Caco-2 (cell line): ENCODE results near the gene TRIM17. TPM values are rescaled to one million over a fixed set of nuclear protein-coding genes. Genes with fewer than 3 reads are reported as not detected.
A peak's percentile ranks its signal among the peaks of the same experiment; 100 is the strongest.

ENCODE experiments used
- BruUV-seq: library from RNA; stranded (reverse); fragments of 400-500 nt; replicated peaks from 2 replicates; lab custom pipeline; 2021; lab: Mats Ljungman, UMichigan
- CTCF ChIA-PET: fragments of 300-600 bp; sonication (Branson Sonifier 250); formaldehyde crosslinking; loops from one replicate; lab custom pipeline; 2022; ENCODE audit warnings: antibody characterized with exemption; lab: Charles Lee
- POLR2A ChIA-PET: fragments of 300-600 bp; sonication (Branson Sonifier 250); formaldehyde crosslinking; loops from one replicate; lab custom pipeline; 2022; ENCODE audit warnings: antibody characterized with exemption; lab: Charles Lee
- DNase-seq, 2 experiments: peaks; one replicate each; pipeline versions ENCODE4 v3.0.0 to v3.0.0-alpha.2; 2020 to 2022
- H3K27me3 ChIP-seq: replicated peaks from 2 replicates; pipeline ENCODE4 v1.6.0; 2011; ENCODE audit warnings: low read length; ENCODE audit not compliant: control insufficient read depth, insufficient read depth
- H3K36me3 ChIP-seq: 2 replicates; pipeline ENCODE4 v1.5.1; 2011; ENCODE audit warnings: low read length; ENCODE audit not compliant: control insufficient read depth, insufficient read depth
- H3K4me1 ChIP-seq: fragments of 250-450 bp; sonication (Bioruptor Pico); 2 replicates; pipeline ENCODE4 v1.5.1; 2020; ENCODE audit warnings: mild to moderate bottlenecking
- H3K4me3 ChIP-seq: 2 replicates; pipeline ENCODE4 v1.5.1; 2011; ENCODE audit warnings: low read depth, mild to moderate bottlenecking, control low read depth, low read length
- H3K9me3 ChIP-seq: fragments of 250-450 bp; sonication (Bioruptor Pico); 2 replicates; pipeline ENCODE4 v1.5.1; 2020; ENCODE audit warnings: mild to moderate bottlenecking, moderate library complexity
- H3K27ac Mint-ChIP-seq: one replicate; pipeline ENCODE4 v1.8.0; 2022; ENCODE audit warnings: mixed read lengths; ENCODE audit not compliant: unreplicated experiment
- H3K27me3 Mint-ChIP-seq: one replicate; pipeline ENCODE4 v1.8.0; 2022; ENCODE audit warnings: mixed read lengths; ENCODE audit not compliant: insufficient read depth, unreplicated experiment
- H3K36me3 Mint-ChIP-seq: one replicate; pipeline ENCODE4 v1.8.0; 2022; ENCODE audit warnings: mild to moderate bottlenecking, mixed read lengths; ENCODE audit not compliant: insufficient read depth, unreplicated experiment
- H3K4me1 Mint-ChIP-seq: one replicate; pipeline ENCODE4 v1.8.0; 2022; ENCODE audit warnings: low read depth, mixed read lengths; ENCODE audit not compliant: unreplicated experiment
- H3K4me3 Mint-ChIP-seq: one replicate; pipeline ENCODE4 v1.8.0; 2022; ENCODE audit warnings: mild to moderate bottlenecking, moderate library complexity, mixed read lengths; ENCODE audit not compliant: unreplicated experiment
- H3K9me3 Mint-ChIP-seq: one replicate; pipeline ENCODE4 v1.8.0; 2022; ENCODE audit warnings: mixed read lengths; ENCODE audit not compliant: unreplicated experiment
- intact Hi-C: fragments of 100-400 bp; cut with micrococcal nuclease; formaldehyde crosslinking; loops from one replicate; pipeline ENCODE4 v1.10.0; 2022; ENCODE audit not compliant: unreplicated experiment
- total RNA-seq: library from RNA; stranded (reverse); gene quantifications from 2 replicates; pipeline ENCODE4 v1.2.3, GENCODE V29; 2022
- TF ChIP-seq, protein P1 (sequence below), 2 experiments: fragments of 200-600 bp in 1 of 2; IDR thresholded peaks; 1 replicate in 1 of 2; 2 replicates in 1 of 2; pipeline versions ENCODE4 v1.5.1 to v1.8.0; 2011 to 2022; ENCODE audit warnings: antibody characterized with exemption in 1 of 2, control low read depth in 1 of 2, inconsistent platforms in 1 of 2, low read depth in 1 of 2, low read length in 1 of 2, mild to moderate bottlenecking in 1 of 2, moderate library complexity in 1 of 2; ENCODE audit not compliant: insufficient read depth in 1 of 2, severe bottlenecking in 1 of 2, unreplicated experiment in 1 of 2

The TRIM17 gene
- total RNA-seq, 1 experiment from 2014 or later, result 4.0 TPM

DNA sequence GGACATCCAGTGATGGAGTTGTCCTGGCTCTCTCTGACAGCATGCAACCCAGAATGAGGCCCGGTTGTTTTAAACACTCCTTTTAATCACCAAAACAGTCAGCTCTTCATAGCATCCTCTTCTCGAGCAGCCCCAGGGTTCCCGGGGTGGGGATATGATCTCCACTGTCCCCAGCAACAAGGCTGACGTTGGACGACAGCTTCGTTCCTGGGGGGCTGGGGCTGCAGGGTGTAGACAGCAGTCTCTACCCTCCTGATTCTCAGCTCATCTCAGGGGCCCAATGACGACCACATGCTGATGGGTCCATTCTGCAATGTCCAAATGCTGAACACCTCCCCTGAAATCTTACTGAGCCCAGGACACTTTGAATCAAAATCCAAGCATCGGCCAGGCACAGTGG, 37.0 kb downstream of the TRIM17 start:
- ChIA-PET CTCF (no interaction called here), POLR2A (no interaction called here)
- Histone ChIP-seq H3K9me3 (no peaks in the 10 kb centered on the region), H3K27me3 (no peaks in the 10 kb centered on the region), H3K4me3 (no peak overlapping the region), H3K36me3 (no peaks in the 10 kb centered on the region), H3K4me1 (no peaks in the 10 kb centered on the region)
- H3K36me3 Mint-ChIP-seq, result no peaks in the 10 kb centered on the region
- H3K4me1 Mint-ChIP-seq, result no peaks in the 10 kb centered on the region
- intact Hi-C loops, result no loop called here
- DNase-seq, result no peak
- no peaks in the 10 kb centered on the region for H3K9me3 Mint-ChIP-seq
- no peak overlapping the region for H3K27ac Mint-ChIP-seq
- no peak overlapping the region for H3K4me3 Mint-ChIP-seq
- TF ChIP-seq, protein P1, sequence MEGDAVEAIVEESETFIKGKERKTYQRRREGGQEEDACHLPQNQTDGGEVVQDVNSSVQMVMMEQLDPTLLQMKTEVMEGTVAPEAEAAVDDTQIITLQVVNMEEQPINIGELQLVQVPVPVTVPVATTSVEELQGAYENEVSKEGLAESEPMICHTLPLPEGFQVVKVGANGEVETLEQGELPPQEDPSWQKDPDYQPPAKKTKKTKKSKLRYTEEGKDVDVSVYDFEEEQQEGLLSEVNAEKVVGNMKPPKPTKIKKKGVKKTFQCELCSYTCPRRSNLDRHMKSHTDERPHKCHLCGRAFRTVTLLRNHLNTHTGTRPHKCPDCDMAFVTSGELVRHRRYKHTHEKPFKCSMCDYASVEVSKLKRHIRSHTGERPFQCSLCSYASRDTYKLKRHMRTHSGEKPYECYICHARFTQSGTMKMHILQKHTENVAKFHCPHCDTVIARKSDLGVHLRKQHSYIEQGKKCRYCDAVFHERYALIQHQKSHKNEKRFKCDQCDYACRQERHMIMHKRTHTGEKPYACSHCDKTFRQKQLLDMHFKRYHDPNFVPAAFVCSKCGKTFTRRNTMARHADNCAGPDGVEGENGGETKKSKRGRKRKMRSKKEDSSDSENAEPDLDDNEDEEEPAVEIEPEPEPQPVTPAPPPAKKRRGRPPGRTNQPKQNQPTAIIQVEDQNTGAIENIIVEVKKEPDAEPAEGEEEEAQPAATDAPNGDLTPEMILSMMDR (IDR thresholded peaks at IDR 0.05; ENCODE audit: insufficient read depth in 1 of 2, low read depth in 1 of 2, low read length in 1 of 2, severe bottlenecking in 1 of 2, unreplicated experiment in 1 of 2), result no peak
- H3K27me3 Mint-ChIP-seq, result no peaks in the 10 kb centered on the region
- no TSS peak for BruUV-seq

DNA sequence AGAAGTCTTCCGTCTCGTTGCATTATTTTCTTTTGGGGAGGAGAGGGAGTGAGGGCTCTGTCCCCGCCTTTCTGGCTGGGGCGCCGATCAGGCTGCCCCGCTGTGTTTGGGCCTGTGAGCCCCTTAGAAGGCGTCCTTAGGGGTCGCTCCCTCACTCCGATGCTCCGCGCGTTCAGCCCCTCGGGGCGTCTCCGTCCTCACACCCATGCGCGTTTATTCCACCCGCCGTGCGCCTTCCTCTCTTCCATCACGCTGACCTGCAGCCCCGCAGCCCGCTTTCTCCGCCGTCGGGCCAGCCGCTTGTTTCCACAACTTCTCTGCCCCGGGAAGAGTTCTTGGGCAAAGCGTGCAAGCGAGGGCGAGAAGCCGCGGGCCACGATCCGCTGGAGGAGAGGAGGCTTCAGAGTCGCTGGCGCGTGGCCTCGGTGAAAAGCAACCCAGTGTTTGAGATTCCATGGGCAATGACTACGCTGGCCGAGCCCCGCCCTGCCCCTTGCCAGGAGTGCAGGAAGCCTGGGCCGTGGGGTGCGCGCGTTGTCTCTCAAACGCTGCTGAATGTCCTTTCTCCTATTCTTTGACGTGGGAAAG, 37.7 kb downstream of the TRIM17 start:
- TF ChIP-seq, protein P1 (IDR thresholded peaks at IDR 0.05; ENCODE audit: insufficient read depth in 1 of 2, low read depth in 1 of 2, low read length in 1 of 2, severe bottlenecking in 1 of 2, unreplicated experiment in 1 of 2), result no peak
- ChIA-PET CTCF (no interaction called here), POLR2A (no interaction called here)
- no peaks in the 10 kb centered on the region for H3K36me3 Mint-ChIP-seq
- Histone ChIP-seq H3K4me3 (peak overlapping the region; percentile 40), H3K36me3 (no peaks in the 10 kb centered on the region), H3K27me3 (no peaks in the 10 kb centered on the region), H3K9me3 (no peaks in the 10 kb centered on the region), H3K4me1 (no peaks in the 10 kb centered on the region)
- H3K27ac Mint-ChIP-seq, result no peak overlapping the region
- DNase-seq, result no peak
- peak overlapping the region; percentile 66 for H3K4me3 Mint-ChIP-seq
- H3K27me3 Mint-ChIP-seq, result no peaks in the 10 kb centered on the region
- BruUV-seq, result no TSS peak
- H3K9me3 Mint-ChIP-seq, result no peaks in the 10 kb centered on the region
- intact Hi-C loops, result loop anchor here (1.0 kb wide), 1 partner anchor 78 kb away; a partner anchor contains a TSS
- H3K4me1 Mint-ChIP-seq, result no peaks in the 10 kb centered on the region

DNA sequence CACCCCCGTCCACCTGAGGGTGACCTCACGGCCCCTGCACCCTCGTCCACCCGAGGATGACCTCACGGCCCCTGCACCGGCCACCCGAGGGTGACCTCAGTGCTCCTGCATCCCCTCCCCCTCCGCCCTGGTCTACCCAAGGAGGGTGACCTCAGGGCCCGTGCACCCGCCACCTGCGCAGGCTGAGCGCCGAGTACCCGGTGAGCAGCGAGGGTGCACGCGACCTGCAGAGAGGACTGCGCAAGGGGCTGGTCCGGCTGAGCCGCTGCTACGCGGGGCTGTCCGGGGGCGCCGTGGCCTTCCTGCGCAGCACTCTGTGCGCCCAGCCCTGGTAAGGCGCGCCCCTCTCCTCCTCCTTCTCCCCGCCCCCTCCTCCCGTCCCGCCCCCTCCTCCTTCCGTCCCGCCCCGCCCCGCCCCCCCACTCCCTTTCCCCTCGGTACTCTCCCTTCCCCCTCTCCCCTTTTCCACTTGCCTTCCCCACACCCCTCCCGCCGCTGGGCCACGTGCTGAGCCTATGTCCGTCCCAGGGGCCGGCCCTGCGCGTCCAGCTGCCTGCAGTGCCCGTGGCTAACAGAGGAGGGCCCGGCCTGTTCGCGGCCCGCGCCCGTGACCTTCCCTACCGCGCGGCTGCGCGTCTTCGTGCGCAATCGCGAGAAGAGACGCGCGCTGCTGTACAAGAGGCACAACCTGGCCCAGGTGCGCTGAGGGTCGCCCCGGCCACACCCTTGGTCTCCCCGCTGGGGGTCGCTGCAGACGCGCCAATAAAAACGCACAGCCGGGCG, 38.4 kb downstream of the TRIM17 start:
- H3K36me3 ChIP-seq, result no peaks in the 10 kb centered on the region
- no peaks in the 10 kb centered on the region for H3K4me1 ChIP-seq
- peak overlapping the region; percentile 40 for H3K4me3 ChIP-seq
- POLR2A ChIA-PET, result no interaction called here
- Mint-ChIP-seq H3K4me1 (no peaks in the 10 kb centered on the region), H3K4me3 (peak overlapping the region; percentile 66), H3K36me3 (no peaks in the 10 kb centered on the region), H3K27ac (no peak overlapping the region), H3K9me3 (no peaks in the 10 kb centered on the region), H3K27me3 (no peaks in the 10 kb centered on the region)
- H3K27me3 ChIP-seq, result no peaks in the 10 kb centered on the region
- CTCF ChIA-PET, result no interaction called here
- intact Hi-C loops, result loop anchor here (1.0 kb wide), 1 partner anchor 79 kb away; a partner anchor contains a TSS
- no TSS peak for BruUV-seq
- TF ChIP-seq, protein P1 (IDR thresholded peaks at IDR 0.05; ENCODE audit: insufficient read depth in 1 of 2, low read depth in 1 of 2, low read length in 1 of 2, severe bottlenecking in 1 of 2, unreplicated experiment in 1 of 2), result peak; percentile 34 to 47
- H3K9me3 ChIP-seq, result no peaks in the 10 kb centered on the region
- DNase-seq, result peak; percentile 68 to 73
